GM19035 (cell line): ENCODE measurements around the gene GARIN5A.
"Not testable (repeated sequence)": the region's sequence is repeated elsewhere in the genome, so short reads cannot be mapped to it uniquely, and the experiment has no call there.

Experiments
- ATAC-seq: cut with Tn5 transposase; IDR thresholded peaks from one replicate; pipeline ENCODE4 v1.9.1; 2021; ENCODE audit not compliant: unreplicated experiment

Gene GARIN5A

DNA sequence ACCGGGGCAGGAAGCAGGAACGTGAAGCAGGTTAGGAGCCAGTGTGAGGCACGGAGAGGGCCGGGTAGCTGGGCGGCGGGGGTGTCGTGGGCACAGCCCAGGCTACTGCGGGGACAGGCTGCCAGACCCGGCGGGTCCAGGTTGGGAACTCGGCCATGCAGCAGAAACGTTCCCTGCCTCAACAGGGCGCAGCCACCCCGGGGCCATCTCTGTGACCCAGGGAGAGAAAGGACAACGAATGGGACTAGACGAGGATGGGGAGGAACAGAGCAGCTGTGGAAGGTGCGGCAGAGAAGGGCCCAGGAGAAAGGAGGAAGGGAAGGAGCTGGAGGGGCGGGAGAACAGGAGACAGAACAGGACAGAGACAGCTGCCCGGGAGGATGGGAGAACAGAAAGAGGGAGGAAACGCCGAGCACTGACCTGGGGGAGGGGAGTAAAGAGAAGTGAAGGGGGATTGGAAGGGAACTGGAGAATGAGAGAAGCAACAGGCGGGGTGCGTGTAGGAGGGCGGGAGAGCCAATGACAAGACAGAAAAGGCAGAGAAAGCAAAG is 12.9 kb upstream of the GARIN5A start:
- ATAC-seq, result no peak

DNA sequence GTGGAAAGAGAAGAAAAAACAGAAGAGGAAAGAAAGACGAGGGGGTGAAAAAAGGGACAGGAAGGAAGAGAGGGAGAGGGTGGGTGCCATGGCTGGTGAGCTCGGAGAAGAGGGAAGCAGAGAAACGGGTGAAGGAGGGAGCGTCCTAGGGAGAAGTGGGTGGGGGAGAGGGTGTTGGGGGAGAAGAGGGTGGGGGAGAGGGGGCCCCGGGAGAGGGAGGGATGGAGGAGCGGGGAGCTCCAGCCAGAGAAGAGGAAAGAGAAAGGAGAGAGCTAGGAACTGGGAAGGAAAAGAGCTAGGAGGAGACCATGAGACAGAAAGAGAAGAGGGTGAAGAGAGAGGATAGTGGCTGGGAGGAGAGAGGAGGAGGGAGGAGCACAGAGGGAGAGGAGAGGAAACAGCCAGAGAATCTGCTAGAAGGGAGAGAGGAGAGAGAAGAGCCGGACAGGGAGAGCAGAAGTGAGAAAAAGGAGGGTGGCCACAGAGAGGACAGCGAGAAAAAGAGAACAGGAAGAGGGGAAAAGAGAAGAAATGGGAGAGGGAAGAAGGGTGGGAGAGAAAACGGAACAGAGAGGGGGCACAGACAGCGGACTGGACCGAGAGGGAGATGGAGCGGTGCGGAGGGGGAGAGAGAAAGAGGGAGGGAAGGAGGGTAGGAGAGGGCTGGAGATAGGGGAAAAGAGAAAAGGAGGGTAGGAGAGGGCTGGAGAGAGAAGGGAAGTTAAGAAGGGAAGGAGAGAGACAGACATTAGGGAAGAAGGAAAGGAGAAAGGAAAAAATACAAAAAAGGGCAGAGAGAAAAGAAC is 11.9 kb upstream of the GARIN5A start:
- ATAC-seq, result no peak

DNA sequence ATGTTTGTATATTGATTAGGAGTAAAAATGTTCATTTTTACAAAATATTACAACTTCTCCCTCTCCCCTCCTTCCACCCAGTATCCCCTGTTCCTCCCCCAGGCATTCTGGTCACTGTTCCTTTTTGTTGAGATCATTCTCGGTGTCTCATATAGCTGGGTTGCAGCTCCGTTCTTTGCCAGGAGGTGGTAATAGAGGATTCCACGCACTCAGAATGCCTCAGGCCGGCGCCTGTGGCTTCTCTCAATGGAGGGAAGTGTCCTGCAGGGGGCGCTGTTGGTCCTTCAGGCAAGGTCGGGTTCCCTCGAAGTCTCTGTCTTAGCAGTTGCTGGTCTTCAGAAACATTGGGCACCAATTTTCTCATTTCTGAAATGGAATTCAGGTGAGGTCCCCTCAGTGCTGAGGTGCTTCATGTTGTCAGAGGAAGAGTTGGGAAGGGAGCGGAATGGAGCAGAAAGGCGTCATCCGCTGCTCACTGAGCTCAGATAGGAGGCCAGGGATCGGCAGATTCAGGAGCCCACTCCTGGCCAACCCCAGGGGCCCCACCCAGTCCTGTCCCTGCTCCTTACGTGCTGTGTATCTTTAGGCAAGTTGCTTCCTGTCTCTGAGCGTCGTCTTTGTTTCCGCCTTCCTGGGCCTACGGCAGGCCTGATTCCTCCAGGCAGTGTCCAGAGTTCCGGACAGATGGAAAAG is 10.3 kb upstream of the GARIN5A start:
- ATAC-seq, result no peak

- no peak for ATAC-seq
Measured at GRCh38 chr19:50485284-50485955, 8.8 kb upstream of the GARIN5A start.

DNA sequence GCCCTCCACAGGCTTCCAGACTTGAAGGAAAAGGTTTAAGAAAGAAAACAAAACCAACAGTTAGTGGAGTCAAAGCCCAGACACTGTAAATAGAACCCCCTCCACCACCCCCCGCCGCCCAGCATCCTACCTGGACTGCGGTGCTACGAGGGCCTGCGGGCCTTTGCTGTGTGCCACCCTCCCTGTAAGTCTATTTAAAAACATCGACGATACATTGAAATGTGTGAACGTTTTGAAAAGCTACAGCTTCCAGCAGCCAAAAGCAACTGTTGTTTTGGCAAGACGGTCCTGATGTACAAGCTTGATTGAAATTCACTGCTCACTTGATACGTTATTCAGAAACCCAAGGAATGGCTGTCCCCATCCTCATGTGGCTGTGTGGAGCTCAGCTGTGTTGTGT is 6.3 kb upstream of the GARIN5A start:
- ATAC-seq, result no peak

DNA sequence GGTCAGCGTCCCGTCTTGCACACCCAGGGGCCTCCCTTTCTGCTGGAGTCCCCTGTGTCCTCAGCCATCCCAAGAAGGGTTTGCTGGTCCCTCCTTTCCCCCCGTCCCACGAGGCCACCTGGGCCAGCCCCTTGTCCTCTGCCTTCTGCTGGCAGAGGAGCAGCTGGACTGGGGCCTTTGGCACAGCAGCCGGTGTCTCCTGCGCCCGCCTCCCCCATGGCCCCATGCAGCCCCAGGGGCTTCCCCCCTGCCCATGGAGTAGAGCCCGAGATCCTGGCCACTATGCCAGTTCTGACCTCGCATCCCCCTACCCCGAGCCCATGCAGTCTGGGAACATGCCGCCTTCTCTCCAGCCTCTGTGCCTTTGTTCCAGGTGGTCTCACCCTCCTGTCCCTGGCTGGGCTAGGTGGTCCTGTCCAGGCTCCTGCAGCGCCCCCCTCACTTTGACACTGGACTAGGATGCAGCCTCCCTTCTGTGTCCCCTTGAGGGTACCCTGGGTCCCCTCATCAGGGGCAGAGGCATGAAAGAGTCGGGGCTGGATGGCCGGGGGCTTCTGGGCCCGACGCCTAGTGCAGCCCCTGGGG is 5.7 kb upstream of the GARIN5A start:
- no peak for ATAC-seq

DNA sequence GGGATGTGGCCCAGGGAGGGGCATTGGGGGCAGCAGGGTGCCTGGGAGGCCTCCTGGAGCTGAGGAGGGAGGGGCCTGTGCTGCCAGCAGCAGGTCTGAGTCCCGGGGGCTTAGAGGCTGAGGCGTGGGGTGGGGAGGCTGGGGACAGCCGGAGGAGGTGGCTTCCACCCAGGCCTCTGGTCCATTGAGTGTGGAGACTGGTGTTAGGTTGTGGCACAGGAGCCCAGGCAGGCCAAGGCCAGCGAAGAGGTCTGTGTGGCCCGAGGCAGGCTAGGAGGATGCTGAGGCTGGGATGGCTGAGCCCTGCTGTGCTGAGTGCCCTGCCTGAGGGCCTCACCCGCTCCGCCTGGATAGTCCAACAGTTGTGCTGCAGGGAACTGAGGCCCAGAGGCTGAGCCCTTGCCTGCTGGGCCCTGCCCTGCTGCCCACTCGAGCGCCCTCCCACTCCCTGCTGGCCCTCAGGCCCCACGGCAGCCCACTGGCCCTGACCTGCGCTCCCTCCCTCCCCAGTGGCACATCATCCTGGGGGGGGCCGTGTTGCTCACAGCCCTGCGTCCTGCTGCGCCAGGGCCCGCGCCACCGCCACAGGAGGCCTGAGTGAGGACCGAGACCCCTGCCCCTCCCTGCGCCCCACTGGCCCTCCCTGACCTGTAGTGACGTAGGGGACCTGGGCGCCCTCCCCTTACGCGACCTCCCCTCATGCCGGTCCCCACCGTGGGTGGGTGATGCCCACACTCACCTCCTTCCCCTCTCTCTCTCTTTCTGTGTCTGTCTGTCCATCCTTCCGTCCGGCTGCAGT is 4.9 kb upstream of the GARIN5A start:
- ATAC-seq, result no peak

GRCh38 chr19:50480281-50481111 is 3.8 kb upstream of the GARIN5A start:
- no peak for ATAC-seq

DNA sequence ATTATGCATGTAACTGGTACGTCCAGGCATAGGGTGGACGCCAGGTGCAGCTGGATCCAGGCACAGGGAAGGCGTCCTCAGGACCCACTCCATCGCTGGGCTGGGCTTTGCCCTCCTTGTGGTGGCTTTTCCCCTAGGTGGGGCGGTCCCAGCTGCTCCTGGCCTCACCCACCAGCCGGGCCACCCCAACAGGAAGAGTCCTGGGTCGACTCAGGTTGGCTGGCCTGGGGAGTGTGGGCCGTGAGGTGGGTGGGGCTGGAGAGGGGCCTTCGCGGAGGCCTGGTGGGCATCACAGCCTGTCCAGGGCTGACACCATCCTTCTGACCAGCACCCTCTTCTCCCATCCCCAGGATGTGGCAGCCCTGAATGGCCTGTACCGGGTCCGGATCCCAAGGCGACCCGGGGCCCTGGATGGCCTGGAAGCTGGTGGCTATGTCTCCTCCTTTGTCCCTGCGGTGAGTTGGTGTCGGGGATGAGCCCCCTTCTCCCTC is 3.2 kb upstream of the GARIN5A start:
- ATAC-seq, result no peak

DNA sequence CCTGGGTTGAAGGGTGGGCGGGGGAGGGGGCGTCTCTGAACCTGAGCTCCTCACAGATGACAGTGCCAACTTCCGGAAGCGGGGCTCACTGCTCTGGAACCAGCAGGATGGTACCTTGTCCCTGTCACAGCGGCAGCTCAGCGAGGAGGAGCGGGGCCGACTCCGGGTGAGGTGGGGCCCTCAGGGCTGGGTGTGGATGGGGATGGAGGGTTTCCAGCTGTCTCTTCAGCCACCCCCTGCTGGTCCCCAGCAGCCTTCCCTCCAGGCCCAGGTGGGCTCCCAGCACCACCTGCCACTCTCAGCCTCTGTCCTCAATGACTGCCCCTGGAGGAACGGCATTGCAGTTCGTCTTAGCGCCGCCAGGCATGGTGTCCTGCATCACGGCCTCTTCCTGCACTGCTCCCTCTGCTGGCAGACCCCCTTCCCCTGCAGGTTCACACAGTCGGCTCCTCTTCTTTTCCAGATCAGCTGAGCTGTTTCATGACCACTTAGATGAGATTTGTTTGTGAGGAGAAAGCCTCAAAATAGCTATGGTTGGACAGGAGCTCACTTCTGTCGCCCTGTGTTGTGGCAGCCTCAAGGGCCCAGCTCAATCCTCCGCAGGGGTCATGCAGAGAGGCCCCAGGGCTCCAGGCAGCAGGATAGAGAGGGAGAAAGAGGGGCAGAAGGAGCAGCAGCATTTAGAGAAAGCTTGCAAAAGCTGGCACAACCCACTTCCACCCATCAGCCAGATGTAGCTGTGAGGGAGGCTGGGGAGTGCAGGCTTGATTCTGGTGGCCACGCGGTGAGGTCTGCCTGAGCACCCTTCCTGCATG is 2.5 kb upstream of the GARIN5A start:
- no peak for ATAC-seq

DNA sequence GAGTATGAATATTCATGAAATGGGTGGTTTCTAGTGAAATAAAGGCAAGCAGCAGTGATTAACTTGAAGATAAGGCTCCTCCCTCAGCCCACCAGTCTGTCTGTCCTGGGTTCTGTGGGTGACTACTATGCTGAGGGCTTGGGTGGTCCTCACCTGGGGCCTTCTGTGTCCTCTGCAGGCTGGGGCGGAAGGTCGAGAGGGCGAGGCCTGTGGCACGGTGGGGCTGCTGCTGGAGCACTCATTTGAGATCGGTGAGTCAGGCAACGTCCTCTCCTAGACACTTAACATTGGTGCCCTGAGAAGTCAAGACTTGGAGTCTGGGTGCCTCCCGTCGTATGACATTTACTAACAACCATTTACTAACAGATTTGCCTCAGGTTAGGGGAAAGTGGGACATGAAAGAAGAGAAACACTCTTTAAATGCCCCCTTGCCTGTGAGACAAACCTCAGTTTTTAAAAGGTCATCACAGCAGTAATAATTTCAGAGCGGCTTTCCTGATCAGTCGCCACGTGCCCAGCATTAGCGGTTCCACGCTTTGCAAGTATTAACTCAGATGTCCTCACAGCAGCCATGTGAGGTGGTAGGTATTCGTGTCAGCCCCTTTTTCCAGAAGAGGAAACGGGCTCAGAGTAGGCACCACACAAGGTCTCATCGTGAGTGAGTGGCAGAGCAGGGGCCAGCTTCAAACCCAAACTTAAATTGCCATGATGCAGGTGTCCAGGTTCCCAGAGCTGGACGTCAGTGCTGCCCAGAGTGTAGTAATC is 1.3 kb upstream of the GARIN5A start:
- ATAC-seq, result no peak

GRCh38 chr19:50476907-50477238 is 225 bp upstream of the GARIN5A start:
- no peak for ATAC-seq

- ATAC-seq, result no peak
Measured at GRCh38 chr19:50475736-50476223, 868 bp downstream of the GARIN5A start.

DNA sequence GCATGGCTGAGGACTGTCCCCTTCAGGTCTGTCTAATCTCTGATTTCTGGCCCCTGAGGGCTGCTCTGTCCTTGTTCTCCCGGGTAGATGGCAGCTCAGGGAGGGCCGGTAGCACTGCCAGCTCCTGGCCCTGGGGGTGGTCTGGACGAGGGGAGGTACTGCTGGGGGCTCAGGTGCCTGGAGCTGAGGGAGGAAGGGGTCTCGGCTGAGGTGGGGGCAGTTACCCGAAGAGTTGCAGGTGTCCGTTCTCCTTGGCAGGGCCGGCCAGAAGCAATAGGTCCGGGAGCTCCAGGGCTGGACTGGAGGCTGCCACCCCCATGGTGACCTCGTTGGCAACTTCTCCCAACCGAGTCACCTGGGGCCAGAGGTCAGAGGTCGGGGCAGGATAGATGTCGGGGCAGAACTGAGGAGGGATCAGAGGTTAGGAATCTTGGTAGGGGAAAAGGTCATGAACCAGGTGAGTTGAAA is 1.5 kb downstream of the GARIN5A start:
- no peak for ATAC-seq

DNA sequence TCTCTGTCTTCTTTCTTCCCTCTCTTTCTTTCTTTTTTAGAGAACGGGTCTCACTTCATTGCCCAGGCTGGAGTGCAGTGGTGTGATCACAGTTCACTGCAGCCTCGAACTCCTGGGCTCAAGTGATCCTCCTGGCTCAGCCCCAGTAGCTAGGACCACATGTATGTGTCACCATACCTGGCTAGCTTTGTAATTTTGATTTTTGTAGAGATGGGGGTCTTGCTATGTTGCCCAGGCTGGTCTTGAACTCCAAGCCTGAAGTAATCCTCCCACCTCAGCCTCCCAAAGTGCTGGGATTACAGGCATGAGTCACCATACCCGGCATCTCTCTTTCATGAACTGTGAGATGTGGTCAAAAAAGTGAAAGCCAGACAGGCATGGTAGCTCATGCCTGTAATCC is 3.3 kb downstream of the GARIN5A start:
- not testable (repeated sequence) for ATAC-seq

- no peak for ATAC-seq
Measured at GRCh38 chr19:50468818-50469217, 7.8 kb downstream of the GARIN5A start.

DNA sequence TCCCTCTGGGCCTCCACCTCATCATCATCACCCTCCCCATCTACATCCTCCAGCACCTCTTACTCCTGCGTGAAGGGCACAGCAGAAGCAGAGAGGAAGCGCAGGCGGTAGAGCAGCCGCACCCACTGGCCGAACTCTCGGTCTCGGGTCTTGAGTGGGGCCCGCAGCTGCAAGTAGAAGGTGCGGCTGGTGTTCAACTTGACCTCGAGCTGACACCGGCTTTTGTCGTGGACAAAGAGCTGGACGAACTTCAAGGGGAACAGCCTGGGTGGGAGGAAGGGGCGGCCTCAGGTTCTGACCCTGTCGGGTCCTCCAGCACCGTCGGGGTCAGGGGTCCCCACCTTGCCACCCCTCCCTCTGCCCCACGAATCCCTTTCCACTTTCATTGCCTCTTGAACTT is 9.1 kb downstream of the GARIN5A start:
- ATAC-seq, result no peak

DNA sequence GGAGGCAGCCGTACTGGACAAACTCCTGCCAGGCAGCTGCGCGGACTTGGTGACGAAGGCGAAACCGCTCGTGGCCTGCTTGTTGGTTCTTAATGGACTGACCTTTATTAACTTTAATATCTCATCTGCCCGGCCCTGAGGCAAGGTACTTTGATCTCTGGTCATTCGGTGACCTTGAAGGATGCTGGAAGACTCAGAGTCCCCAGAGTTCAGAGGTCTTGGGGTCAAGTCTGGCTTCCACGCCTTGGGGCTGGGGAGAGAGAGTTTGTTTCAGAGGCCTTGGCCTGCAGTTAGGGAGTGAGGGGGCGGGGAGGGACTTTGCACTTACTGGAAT is 10.0 kb downstream of the GARIN5A start:
- no peak for ATAC-seq
